Measurements from ENCODE around the gene PIGX.

GRCh38 chr3:196694202-196694638 lies 18.0 kb upstream of the PIGX start:
- TF ChIP-seq CTCF (IDR thresholded peaks at IDR 0.05) = peak; percentile 50
- no peak for TF ChIP-seq EZH2 (IDR thresholded peaks at IDR 0.05; ENCODE audit: borderline replicate concordance, insufficient read depth, low read depth, low read length, poor library complexity, severe bottlenecking)

Measured in B cell (primary cell).